ENCODE results near the gene ATRNL1.

ATRNL1 gene

DNA sequence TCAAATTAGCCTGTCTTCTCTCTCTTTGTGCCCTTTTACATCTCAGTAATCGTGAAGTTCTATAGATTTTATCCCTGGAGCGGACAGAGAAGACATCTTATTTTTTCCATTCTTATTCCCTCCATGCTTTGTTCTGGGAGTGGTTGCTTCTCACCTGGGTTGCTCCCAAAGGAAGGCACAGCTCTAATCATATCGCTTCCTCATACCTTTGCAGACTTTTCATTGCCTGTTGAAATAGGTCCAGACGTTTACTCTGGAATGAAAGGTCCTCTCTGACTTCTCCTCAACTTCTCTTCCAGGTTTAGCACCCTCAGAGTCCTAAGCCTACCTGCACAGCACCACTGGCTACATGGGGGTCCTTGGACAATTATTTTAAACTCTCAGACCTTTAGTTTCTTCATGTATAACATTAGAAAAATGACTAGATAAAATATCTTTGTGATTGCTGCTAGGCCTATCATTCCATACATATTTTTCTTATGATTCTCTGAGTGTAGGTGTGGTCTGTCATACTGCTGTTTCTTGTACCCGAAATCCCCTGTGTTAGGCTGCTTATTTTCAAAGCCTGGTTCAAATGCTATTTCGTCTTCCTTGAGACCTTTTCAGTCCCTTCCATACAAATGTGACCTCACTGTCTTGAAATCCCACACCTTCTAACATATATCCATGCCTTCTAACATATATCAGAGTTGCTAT lies 761.7 kb downstream of the ATRNL1 start:
- DNase-seq = no peak

DNA sequence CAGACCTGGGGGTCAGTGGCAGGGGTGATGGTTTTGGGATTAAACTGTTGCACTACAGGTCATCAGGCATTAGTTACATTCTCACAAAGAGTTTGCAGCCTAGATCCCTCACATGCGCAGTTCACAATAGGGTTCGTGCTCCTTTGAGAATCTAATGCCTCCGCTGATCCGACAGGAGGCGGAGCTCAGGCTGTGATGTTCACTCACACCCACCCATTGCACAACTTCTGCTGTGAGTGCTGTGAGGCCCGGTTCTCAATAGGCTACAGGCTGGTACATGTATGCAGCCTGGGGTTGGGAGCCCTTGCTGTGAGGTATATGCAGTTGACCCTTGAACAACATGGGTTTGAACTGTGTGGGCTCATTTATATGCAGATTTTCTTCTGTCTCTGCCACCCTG lies 763.4 kb downstream of the ATRNL1 start:
- no peak for DNase-seq

GRCh38 chr10:115857856-115858255 lies 764.7 kb downstream of the ATRNL1 start:
- DNase-seq = no peak

DNA sequence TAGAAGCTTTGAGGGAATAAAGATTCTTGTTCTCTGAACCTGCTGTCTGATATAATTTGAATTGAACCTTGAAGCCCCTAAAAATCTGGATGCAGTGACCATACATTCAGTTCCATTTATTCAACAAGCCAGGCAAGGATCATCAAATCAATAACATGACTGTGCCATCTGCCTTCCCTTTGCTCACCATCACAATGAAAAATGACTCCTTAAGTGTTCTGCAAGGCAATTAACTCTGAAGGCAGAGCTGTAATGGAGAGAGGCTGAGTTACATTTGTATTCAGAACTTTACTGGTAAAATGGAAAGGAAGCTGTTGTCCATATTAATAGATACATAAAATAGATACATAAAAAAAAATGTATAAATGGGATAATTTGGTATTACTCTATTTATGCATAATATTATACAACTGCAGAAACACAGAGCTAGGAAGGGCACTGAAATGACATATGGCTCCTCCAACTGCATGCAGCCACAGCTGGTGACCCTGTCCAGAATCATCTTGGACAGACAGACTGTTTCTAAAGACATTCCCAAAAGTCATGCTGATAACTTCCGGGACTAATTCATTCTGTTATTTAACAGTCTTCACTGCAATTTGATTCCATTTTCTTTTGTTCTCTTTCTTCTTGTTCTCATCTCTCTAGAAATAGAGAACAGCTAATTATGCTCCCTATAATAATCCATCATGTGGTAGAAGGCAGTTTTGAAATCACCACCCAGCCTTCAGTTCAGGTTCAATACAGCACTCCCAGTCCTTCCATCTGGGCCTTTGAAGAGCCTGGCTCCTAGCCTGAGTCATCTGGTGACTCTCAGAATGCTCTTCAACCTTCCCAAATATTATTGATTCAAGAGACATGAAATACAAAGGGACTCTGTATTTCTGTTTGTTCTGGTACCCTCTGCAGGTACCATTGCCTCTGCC lies 767.3 kb downstream of the ATRNL1 start:
- no peak for DNase-seq

DNA sequence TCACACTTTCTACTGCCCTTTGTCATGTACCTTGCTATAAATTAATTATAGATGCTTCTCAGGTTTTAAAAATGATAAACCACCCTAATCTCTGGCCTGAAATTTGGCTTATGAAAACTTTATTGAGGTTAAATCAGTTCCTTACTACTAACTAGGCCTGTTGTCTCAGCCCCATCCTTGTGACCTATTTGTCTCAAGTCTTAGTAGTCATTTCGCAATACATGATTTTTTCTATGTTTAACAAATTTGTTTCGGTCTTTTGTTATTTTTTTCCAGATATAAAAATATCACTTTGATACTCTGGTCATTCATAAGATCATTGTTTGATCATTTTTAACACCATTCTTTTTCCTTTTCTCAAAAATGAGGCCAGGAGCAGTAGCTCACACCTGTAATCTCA lies 768.3 kb downstream of the ATRNL1 start:
- DNase-seq = no peak

DNA sequence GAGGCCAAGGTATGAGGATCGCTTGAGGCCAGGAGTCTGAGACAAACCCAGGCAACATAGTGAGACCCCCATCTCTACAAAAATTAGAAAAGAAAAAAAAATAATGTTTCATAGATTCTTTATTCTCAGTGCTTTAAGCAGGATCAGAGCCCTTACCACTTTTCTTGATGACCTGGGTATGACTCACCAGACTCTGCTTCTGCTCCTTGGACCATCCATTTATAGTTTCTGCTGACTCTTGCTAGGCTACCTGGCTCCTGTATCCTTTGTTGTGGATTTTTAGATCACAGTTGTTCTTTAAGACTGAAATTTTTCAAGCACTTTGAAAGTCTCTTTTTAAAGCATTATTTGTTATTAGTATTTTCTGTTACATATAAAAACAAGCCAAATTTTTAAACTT lies 768.7 kb downstream of the ATRNL1 start:
- DNase-seq = no peak

- no peak for DNase-seq
Observed at GRCh38 chr10:115866174-115866573, 773.0 kb downstream of the ATRNL1 start.

DNA sequence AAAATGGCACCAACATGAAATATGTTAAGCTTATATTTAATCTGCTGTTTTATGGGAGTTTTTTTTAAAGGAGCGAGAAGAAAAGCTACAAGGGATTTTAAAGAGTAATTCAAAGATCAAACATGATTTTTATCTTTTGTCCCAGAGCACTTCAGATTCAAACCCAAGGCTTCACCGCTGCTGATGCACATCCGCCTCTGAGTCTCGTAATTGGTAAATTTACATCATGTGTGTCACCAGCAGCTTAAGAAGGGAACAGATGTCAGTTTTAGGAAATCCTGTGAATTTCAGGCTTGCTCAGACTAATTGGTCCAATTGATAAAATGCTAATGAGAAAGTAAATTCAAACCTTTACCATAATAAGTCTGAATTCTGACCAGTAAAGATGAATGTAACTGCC lies 773.5 kb downstream of the ATRNL1 start:
- no peak for DNase-seq

DNA sequence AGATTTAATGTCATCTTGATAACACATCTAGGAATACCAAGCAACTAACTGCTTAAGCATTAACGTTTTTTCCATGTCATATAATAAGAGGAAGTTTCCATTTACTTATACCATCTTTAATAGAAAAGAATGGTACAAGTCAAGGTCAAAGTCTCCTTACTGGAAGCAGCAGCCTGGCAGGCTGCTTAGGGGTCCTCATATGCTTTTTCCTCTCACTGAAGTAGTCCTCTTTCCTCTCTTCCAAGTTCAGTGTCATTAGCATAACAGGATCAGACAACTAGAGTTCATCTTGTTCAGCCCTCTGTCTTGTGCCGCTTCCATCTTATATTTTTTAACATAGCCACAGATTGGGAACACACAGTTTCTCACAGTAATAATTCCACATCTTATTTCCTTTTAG lies 774.1 kb downstream of the ATRNL1 start:
- DNase-seq = no peak

- DNase-seq = no peak
Observed at GRCh38 chr10:115871855-115872254, 778.7 kb downstream of the ATRNL1 start.

GRCh38 chr10:115875172-115875571 lies 782.0 kb downstream of the ATRNL1 start:
- DNase-seq = no peak

GRCh38 chr10:115879372-115880089 lies 786.4 kb downstream of the ATRNL1 start:
- no peak for DNase-seq

GRCh38 chr10:115882021-115882420 lies 788.9 kb downstream of the ATRNL1 start:
- no peak for DNase-seq

GRCh38 chr10:115883372-115883771 lies 790.2 kb downstream of the ATRNL1 start:
- DNase-seq = no peak

- no peak for DNase-seq
Observed at GRCh38 chr10:115884331-115884730, 791.2 kb downstream of the ATRNL1 start.

GRCh38 chr10:115895166-115895565 lies 802.0 kb downstream of the ATRNL1 start:
- no peak for DNase-seq

- DNase-seq = no peak
Observed at GRCh38 chr10:115898242-115898641, 805.1 kb downstream of the ATRNL1 start.

DNA sequence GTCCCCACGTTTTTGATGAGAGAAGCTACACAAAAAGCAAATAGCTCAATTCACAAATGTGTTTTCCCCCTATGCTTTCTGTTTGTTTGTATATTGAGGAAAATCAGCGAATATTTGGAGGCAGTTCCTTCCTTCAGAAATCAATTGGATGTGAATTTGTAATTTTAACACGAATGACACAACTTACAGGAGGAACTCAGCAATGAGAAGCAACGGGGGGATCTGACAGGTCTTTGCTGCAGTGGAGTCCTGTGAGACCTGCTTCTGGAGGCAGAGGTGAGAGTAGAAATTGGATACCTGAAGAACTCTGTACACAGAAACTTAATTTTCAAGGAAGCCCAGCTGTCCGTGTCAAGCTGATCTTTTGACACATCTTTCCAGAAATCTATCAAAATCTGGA lies 809.4 kb downstream of the ATRNL1 start:
- DNase-seq = no peak

- no peak for DNase-seq
Observed at GRCh38 chr10:115903207-115903606, 810.0 kb downstream of the ATRNL1 start.

- DNase-seq = no peak
Observed at GRCh38 chr10:115903845-115904244, 810.7 kb downstream of the ATRNL1 start.

DNA sequence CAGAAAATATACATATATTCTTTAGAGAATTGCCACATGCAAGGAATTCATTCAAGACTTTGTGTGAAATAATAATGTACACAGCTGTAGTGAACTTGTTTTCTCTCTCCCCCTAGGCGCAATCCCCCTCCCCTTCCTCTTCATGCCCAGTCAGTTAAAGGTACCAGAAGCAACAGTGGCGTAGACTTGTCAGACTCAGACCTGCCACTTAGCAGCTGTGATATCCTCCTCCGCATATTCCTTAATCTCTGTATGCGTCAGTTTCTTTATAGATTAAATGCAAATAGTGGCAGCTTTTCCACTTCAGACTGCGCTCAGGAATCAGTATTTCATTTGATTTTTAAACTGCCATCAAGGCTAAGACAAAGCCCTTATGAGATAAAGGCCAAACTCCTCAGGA lies 815.9 kb downstream of the ATRNL1 start:
- no peak for DNase-seq

- no peak for DNase-seq
Observed at GRCh38 chr10:115909962-115910731, 817.0 kb downstream of the ATRNL1 start.

GRCh38 chr10:115914475-115914874 lies 821.3 kb downstream of the ATRNL1 start:
- DNase-seq = no peak
